Inflammatory macrophage treated with lipopolysaccharide for 4 hours (primary cell): Measurements from ENCODE around the gene ATXN7.

ENCODE experiments used
- DNase-seq: peaks from one replicate; pipeline ENCODE4 v3.0.0-alpha.2; 2020

The ATXN7 gene, protein sequence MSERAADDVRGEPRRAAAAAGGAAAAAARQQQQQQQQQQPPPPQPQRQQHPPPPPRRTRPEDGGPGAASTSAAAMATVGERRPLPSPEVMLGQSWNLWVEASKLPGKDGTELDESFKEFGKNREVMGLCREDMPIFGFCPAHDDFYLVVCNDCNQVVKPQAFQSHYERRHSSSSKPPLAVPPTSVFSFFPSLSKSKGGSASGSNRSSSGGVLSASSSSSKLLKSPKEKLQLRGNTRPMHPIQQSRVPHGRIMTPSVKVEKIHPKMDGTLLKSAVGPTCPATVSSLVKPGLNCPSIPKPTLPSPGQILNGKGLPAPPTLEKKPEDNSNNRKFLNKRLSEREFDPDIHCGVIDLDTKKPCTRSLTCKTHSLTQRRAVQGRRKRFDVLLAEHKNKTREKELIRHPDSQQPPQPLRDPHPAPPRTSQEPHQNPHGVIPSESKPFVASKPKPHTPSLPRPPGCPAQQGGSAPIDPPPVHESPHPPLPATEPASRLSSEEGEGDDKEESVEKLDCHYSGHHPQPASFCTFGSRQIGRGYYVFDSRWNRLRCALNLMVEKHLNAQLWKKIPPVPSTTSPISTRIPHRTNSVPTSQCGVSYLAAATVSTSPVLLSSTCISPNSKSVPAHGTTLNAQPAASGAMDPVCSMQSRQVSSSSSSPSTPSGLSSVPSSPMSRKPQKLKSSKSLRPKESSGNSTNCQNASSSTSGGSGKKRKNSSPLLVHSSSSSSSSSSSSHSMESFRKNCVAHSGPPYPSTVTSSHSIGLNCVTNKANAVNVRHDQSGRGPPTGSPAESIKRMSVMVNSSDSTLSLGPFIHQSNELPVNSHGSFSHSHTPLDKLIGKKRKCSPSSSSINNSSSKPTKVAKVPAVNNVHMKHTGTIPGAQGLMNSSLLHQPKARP

DNA sequence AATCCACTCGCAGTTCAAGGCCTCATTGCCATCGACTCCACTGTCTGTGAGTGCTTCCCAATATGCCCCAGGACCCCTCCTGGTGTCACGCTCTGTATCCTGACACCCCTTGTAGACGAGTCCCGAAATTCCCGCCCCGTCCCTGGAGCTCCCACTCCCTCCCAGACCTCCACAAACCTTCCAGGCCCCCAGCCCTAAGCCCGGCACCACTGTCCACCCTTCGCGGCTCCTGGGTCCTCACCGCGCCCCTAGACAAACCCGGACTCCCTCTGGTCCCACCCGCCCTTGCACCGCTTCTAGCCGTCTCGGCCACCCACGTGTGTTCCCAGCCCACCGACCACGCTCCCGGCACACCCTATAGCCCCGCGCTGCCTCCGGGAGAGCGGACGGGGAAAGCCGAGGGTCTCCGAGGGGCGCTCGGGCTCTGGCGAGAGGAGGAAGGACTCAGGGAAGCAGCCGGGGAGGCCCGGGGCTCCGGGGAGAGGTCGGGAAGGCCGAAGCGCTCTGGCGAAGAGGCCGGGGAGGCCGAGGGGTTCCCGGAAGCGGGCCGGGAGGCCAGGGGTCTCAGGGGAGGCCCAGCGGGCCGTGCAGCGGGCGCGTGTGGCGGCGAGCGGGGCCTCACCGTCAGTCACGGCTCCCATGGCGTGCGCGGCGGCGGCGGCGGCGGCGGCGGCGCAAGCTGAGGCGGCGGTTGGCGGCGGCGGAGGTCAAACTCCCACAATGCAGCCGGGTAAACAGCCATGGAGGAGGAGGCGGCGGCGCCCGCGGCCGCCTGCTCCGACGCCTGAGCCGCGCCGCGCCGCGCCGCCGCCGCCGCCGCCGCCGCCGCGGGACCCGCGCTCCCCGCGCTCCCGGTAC, at the start of gene ATXN7, which contains the start of gene THOC7:
Gene ATXN7, plus strand, starts transcription at position 718 of the 858 bp plus-strand sequence. CDS start 48,732 bp downstream, outside the sequence.
Gene THOC7, minus strand, starts transcription at position 656 of the 858 bp plus-strand sequence. Its CDS starts 15 bp downstream, at position 641.
- peak; percentile 71 for DNase-seq

DNA sequence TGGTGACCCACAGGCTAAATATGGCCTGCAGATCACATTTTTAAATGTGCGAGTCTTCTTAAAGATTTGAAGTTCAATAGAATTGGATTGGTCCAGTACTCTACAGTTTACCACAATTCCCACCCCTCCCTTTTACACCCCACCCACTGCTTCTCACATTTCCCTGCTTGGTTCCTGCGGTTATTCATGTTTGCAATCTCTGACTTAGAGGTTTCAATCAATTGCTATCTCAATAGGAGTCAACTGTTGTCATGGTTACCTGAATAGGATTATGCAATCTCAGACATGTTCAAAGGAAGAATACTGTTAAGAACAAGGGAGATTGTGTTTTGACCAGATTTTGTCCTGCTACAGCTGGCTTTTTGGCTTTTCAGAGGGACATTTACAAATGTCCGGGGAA, 49.4 kb upstream of the ATXN7 start:
- no peak for DNase-seq

DNA sequence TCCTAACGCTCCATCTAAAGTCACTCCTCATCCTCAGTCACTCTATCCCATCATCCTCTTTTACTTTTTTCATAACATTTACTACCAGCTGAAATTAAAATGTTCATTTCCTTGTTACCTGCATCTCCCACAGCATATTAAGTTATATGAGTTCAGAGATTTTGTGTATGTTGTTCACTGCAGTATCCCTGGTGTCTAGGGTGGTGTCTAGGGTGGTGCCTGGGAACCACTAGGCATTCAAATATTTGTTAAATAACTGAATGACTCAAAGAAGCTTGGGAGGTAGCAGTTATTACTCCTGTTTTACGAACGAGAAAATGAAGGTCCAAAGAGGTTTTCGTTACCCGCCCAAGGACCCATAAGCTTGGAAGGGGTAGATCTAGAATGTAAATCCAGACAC, 46.4 kb upstream of the ATXN7 start:
- DNase-seq: no peak

DNA sequence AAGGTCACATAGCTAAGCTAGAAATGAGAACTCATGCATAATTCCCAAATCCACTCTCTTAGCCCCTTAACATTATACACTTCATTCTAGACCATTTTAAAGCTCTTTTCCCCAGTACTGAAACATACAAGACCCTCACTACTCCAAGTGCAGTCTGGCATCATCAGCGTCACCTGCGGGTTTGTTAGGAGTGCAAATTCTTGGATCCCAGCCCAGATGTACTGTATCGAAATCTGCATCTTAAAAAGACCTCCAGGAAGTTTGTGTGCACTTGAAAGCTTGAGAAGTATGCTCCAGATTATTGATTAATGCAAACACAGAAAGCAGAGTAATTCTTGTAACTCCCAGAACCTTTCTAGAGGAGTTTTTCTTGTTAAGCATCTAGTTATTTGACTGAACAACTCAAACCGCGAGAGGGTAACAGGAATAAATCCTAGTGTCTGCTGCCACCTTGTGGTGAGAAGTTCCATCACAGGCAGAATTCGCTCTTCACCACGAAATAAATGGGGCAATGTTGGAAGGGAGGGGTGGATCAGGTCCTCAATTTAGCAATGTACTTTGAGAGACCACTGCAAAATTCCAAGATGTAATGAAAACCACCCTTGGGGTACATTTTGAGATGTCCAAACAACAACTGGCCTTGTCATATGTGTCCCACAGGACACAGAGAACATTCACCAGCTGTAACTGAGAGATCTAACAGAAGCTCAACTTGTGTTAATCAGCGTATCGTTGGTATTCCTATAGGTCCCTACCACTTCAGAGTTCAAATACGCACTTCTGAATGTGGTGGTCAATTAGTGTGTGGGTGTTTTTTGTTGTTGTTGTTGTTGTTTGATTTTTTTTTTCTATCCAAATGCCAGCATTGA, 45.2 kb upstream of the ATXN7 start:
- peak; percentile 59 for DNase-seq

DNA sequence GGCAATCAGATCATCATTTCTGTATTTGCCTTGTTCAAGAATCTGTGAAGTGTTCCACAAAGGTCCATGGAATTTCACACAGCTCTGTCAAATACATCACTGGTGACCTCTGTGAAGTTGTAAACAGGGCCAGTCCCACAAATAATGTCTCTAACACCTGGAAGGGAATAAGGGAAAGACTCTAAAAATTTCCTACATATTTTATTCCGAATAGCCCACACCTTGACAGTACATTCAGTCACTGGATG, 44.6 kb upstream of the ATXN7 start, which contains the start of gene C3orf49:
Gene C3orf49, plus strand, starts transcription at position 149 of the 248 bp plus-strand sequence. CDS start 173 bp downstream, outside the sequence.
- no peak for DNase-seq

DNA sequence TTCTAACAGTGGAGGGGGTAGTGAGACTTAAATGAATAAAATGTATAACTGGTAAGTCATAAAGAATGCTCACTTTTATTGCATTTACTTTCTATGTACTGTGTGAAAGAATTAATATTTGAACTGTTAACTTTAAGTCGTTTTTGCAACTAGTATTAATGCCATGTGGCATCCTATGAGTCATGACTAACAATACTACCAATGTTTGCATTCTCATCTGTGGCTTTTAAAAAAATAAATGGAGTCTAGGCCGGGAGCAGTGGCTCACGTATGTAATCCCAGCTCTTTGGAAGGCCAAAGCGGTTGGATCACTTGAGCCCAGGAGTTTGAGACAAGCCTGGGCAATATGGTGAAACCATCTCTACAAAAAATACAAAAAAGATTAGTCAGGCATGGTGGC, 39.4 kb upstream of the ATXN7 start:
- DNase-seq: no peak

DNA sequence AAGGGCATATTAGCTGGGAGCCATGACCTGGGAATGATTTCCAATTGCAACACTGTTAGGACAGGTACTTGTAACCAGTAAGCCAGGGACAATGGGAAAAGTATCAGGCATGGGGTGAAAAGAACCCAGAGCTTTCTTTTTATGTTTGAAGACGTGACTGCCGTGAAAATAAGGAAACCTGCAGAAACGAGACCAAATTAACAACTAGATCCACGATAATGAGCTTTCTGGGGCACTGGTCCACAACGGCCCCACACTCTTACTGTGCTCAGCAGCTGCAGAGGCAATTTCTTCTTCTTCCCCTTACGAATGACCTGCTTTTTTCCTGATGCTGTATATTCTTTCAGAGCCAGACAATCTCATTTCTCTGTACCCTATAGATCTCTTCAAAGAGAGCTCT, 33.1 kb upstream of the ATXN7 start:
- DNase-seq: no peak

DNA sequence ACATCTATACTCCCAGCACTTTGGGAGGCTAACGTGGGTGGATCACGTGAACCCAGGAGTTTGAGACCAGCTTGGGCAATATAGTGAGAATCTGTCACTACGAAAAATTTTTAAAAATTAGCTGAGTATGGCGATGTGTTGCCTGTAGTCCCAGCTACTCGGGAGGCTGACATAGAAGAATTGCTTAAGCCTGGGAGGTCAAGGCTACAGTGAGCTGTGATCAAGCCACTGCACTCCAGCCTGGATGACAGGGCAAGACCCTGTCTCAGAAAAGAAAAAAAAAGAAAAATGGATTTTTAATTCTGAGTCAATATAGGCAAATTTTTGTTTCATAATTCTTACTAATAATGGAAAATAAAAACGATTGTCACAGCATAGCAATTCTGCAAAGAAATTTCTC, 31.3 kb upstream of the ATXN7 start:
- DNase-seq: peak; percentile 10

DNA sequence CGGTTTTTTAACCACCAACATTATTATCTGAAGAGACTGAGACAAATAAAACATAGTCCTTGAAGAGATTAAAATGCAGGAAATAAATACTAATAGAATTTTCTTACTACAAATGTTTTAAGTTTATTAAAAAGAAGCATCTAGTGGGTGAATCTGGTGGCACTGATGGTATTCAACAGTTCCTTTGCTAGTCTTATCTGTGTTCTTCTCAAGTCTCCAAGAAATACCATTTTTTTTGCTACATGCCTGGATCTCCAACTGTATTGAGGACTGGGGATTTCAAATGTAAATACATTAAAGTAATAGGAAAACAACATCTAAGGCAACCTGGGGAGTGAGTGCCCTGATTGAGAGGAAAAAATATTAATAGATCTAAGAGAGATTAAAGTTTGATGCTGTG, 22.0 kb upstream of the ATXN7 start:
- no peak for DNase-seq

DNA sequence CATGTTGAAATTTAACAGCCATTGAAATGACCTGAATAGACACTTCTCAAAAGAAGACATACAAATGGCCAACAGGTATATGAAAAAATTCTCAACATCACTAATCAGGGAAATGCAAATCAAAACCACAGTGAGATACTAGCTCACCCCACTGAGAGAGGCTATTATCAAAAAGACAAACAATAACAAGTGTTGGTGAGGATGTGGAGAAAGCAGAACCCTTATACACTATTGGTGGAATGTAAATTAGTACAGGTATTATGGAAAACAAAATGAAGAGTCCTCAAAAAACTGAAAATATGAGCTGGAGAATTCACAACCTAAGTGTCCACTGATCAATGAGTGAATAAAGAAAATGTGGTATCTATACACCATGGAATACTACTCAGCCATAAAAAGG, 21.5 kb upstream of the ATXN7 start:
- no peak for DNase-seq

DNA sequence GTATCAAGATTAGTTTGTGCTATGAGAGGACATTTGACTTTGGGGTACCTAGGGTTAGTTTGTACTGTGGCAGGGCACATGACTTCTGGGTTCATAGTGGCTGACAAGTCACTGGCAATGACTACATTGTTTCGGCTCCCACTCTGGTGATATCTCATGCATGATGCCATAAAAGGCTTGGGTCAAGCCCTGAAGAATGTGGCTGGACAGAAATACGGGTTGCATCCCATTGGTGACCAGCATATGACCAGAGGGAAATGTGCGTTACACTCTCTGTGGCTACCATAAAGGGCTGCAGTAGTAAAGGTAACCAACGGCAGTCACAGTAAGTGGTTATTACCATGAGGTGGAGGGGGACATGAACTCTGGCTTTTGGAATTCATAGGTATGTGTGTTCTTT, 18.5 kb upstream of the ATXN7 start:
- DNase-seq: no peak

DNA sequence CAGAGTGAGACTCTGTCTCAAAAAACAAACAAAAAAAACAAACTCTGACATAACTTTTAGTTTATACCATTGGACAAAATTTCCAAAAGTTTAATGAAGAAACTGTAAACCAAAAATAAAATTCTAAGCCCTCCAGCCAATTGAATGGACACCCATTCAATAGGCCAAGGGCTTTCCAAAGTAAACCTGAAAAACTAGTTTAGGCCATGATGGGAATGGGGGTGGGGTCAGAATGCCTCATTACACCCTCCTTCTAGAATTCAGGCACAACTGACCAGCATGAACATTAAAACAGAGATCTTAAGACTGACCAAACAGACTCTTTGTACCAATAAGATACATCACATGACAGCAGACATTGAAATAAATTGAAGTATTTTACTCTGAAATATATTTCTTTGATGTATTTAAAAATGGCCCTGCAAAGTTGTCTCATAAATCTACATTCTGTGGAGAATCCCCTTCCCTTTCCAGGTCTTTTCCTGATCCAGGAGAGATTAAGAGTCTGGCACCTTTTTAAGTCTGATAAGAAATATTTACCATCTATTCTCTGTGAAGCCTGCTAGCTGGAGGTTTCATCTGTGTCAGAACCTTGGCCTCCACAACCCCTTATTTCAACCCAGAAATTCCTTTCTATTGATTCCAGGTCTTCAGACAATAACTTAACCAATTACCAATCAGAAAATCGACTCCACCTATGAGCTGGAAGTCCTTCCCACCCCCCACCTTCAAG, 15.8 kb upstream of the ATXN7 start:
- DNase-seq: no peak

DNA sequence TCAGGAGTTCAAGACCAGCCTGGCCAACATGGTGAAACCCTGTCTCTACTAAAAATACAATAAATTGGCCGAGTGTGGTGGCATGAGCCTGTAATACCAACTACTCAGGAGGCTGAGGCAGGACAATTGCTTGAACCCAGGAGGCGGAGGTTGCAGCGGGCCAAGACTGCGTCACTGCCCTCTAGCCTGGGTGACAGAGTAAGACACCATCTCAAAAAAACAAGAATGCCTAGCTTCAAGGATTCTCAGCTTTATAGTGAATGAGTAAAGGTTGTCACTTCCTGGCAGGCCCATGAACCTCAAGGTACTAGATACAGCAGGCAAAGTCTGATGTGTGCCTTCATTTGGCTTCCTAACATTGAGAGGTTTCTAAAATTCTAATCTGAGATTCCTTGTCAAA, 14.5 kb upstream of the ATXN7 start:
- no peak for DNase-seq

DNA sequence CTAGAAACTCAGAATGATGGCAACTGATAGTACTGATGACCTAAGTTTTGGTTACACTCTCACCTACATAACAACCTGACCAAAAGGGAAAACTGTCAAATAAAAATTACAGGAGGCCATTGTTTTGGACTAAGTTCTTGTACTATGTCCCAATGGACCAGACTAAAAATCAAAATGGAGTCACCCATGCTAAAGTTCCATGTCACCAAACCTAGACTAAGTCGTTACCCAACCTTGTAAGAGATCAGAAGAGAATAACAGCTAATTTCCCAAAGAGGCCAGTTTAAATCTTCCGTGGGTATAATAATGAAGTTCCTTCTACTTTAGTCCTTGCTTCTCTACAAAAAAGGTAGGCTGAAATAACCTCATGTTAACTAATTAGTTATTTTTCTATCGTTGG, 12.4 kb upstream of the ATXN7 start:
- DNase-seq: no peak

DNA sequence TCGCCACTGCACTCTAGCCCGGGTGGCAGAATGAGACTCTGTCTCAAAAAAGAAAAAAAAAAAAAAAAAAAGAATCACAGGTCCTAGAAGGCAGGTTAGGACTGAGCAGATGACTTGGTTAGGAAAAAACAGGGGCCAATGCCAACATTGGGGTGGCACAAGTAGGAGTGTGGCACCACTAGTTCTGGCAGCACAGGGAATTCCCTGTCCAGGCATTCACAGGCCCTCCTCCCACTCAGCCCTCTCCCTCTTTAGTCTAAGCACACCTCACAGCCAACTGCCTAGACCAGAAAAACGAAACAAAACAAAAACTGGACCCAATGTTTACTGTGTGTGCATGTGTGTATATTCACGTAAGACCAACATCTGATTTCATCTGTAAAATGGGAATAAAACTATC, 10.6 kb upstream of the ATXN7 start:
- no peak for DNase-seq

DNA sequence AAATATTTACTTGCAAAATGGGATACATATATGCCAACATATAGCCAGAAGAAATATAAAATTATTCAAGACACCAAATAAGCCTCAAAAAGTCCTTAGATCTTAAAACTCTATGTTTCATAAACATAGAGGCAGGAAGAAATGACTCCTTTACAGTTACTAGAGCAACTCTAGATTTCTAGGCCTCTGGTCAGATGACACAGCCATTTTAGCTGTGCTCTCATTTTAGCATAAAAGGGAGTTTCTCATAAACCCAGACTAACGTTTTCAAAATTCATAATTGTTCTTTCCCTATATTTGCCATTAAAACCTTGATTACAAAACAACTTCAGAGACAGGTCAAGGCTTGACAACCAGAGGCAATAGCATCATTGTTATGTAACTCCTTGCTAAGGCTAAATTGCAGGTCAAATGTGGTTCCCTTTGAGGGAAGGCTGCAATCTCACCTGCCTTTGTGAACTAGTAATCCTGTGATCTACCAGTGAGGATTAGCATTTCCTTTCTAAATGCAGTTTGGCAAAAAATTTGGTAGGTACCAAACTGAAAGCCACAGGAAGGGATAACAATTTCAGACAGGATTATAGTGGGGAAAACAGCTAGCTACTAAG, 8.2 kb upstream of the ATXN7 start:
- DNase-seq: no peak

DNA sequence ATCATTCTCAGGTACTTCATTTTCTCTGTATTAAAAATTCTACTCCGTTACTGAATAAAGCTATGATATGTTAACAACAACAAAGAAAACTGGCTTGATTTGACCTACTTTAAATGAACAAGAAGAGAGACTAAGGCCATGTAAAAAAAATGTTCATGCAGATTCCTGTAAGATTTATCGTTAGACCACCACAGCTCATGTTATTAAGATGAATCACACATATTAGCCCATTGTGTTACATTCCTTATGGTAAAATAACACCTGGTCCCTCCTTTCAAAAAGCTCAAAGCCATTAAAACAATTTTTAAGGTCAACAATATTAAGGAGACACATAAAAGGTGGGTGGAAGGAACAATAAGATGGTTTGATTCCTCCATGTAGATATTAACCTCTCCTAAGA, 6.4 kb upstream of the ATXN7 start:
- no peak for DNase-seq

DNA sequence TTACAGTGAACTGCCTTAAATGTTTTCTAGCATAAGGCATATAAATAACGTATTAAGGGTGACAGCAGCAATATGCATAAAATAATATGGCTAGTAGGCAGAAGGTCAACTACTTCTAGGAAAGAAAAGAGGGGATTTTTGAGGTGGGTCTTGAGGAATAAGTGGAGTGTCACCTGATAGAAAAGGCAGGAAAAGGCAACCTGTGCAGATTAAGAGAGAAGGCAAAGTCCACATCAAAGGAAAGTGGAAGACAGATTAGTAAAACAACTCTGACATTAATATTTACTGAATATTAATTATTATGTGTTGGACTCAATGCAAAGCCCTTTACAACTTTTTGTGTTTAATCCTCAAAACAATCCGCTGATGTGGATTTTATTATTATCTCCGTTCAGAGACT, 2.9 kb upstream of the ATXN7 start:
- DNase-seq: no peak

DNA sequence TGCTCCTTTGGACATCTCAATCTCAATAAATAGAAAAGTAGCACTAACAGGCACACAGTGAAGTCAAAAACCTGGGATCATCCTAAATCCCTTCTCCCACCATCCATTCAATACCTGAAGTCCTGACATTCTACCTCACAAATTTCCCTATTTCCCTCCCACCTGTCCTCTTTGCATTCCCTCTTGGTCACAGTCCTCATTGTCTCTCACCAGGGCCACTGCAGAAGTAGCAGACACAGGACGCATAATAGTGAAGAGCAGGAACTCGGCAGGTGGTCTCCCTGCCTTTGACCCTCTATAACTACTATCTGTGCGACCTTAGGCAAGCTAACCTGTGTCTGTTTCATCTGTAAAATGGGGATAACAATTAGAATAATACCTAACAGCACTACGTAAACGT, 2.4 kb upstream of the ATXN7 start:
- DNase-seq: no peak

DNA sequence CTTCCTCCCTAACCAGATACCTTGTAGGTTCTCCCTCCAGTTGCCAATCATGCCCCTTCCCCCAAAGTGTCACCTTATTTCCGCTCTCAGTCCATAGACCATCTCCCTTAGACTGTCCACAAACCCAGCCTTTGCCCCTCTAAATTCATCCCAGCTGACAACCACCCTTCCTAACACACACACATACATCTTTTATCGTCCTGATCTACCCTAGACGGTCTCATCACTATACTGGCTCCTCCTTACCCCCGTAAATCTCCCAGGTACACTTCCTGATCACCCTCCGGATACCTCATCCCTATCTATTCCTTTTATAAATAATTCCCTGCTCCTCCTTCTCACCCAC, 890 bp upstream of the ATXN7 start:
- no peak for DNase-seq
